Stomach (tissue), 4 donors: ENCODE data around the gene CINP.

Experiments
- CTCF ChIP-seq, 7 experiments: fragments of 450-650 bp in 4 of 7; fragments of 200-600 bp in 3 of 7; sonication (generic) in 3 of 7; IDR thresholded peaks; one replicate each; pipeline ENCODE4 v1.5.1; 2016 to 2019; ENCODE audit warnings: antibody characterized with exemption in 7 of 7, control low read depth in 2 of 7, mild to moderate bottlenecking in 1 of 7
- POLR2A ChIP-seq, 4 donors: fragments of 450-650 bp; IDR thresholded peaks; one replicate each; pipeline ENCODE4 v1.6.1; 2016; ENCODE audit warnings: antibody characterized with exemption in 4 of 4, control low read depth in 2 of 4, mild to moderate bottlenecking in 1 of 4, moderate library complexity in 1 of 4
- POLR2AphosphoS5 ChIP-seq, 3 donors: sonication (generic); formaldehyde crosslinking; IDR thresholded peaks; one replicate each; pipeline ENCODE4 v1.6.1; 2016; ENCODE audit warnings: antibody characterized with exemption in 3 of 3

- TF ChIP-seq CTCF (IDR thresholded peaks at IDR 0.05), result no peak
- TF ChIP-seq POLR2AphosphoS5 (IDR thresholded peaks at IDR 0.05), result no peak
- no peak for TF ChIP-seq POLR2A (IDR thresholded peaks at IDR 0.05)
Observed at GRCh38 chr14:102371361-102371760, 8.7 kb upstream of the CINP start.
